Motor neuron (in vitro differentiated cells): Measurements from ENCODE around the gene TCAP. TPM values are rescaled to one million over a fixed set of nuclear protein-coding genes. Genes with fewer than 3 reads are reported as not detected.
A peak's percentile ranks its signal among the peaks of the same experiment; 100 is the strongest.

ENCODE experiments used
- ATAC-seq, 8 experiments: fragments of 200-7000 bp; cut with Tn5 transposase; replicated peaks in 6 of 8; 2 replicates each; pipeline ENCODE4 v1.8.0; 2021; ENCODE audit warnings: mild to moderate bottlenecking in 8 of 8, moderate library complexity in 8 of 8
- H3K27ac ChIP-seq, 2 donors: fragments of 250-450 bp; sonication (Bioruptor Pico); 2 replicates each; pipeline ENCODE4 v1.9.0; 2021; ENCODE audit warnings: antibody characterized with exemption in 2 of 2, mild to moderate bottlenecking in 2 of 2, moderate library complexity in 1 of 2
- H3K4me1 ChIP-seq, 2 donors: fragments of 250-450 bp; sonication (Bioruptor Pico); replicated peaks in 1 of 2; 2 replicates each; pipeline ENCODE4 v1.6.1; 2021; ENCODE audit warnings: antibody characterized with exemption in 2 of 2, mild to moderate bottlenecking in 2 of 2, moderate library complexity in 1 of 2
- H3K4me3 ChIP-seq, 5 donors: fragments of 250-450 bp; sonication (Bioruptor Pico); 2 replicates each; pipeline ENCODE4 v1.9.0; 2021; ENCODE audit warnings: antibody characterized with exemption in 5 of 5, mild to moderate bottlenecking in 5 of 5, moderate library complexity in 4 of 5
- WGBS, 10 experiments: fragments of 450-650 bp; shearing (Covaris generic); methylation state at CpG; one replicate each; pipeline ENCODE4 v1.0.0; 2022; 5-methylcytosine and 5-hydroxymethylcytosine counted together
- in situ Hi-C, 9 experiments: fragments of 400-800 bp; cut with MboI; loops; one replicate each; pipeline ENCODE4 v1.15.0; 2021; ENCODE audit warnings: low sequenced_read_pairs in 9 of 9, low pct_unique_long_range_greater_than_20kb in 2 of 9; ENCODE audit not compliant: unreplicated experiment in 9 of 9
- total RNA-seq, 8 experiments: library from RNA; unstranded; fragments of 300-600 nt; gene quantifications; 2 replicates each; pipeline versions ENCODE4 v1.2.3 to v1.2.4, GENCODE V29; 2022

Gene TCAP
- total RNA-seq, 8 experiments from 2014 or later = 0.27 to 2.8 (median 1.2) TPM

DNA sequence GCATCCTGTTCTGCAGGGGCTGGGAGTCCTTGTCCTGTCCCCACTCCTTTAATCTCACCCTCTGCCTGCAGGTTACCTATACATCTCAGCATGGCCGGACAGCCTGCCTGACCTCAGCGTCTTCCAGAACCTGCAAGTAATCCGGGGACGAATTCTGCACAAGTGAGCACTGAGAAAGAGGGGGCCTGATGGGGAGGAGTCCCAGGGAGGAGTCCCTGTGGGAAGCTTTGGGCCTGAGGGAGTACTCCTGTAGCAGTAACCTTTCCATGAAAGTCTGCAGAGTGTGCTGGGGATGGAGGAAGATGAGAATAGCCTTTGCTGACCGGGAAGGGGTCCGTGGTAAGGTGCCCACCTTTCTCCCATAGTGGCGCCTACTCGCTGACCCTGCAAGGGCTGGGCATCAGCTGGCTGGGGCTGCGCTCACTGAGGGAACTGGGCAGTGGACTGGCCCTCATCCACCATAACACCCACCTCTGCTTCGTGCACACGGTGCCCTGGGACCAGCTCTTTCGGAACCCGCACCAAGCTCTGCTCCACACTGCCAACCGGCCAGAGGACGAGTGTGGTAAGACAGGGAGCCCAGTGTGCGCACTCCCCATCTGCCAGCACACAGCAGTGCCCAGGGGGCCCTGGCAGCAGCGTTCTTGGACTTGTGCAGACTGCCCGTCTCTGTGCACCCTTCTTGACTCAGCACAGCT is 50.4 kb downstream of the TCAP start:
- WGBS, 10 experiments = 70 to 100% (median 90%) methylated on average over 1 to 6 of the region's 18 CpGs; no CpG with 5 or more reads in 4 of the 10 experiments
- in situ Hi-C loops = no loop called here
- peak in 1 of 8 experiments; percentile 12 for ATAC-seq
- Histone ChIP-seq H3K4me1 (no peaks in the 10 kb centered on the region), H3K4me3 (no peak overlapping the region), H3K27ac (no peak overlapping the region)

Other genes starting within 250 kb of the TCAP start
- gene MED1, start 214.1 kb upstream of the TCAP start, total RNA-seq = 10 to 100 TPM; 20.1 to 54.8 (median 28.2) TPM
- gene CDK12, start 203.9 kb upstream of the TCAP start, total RNA-seq = 10 to 100 TPM; 21.7 to 82.3 (median 32.2) TPM
- under 1 TPM; 0.05 to 1.00 (median 0.13) TPM for gene NEUROD2, start 57.4 kb upstream of the TCAP start, total RNA-seq
- 1 to 10 TPM in 4 of 8 experiments, under 1 TPM in 4; 0.38 to 7.8 (median 0.91) TPM for gene PPP1R1B, start 38.4 kb upstream of the TCAP start, total RNA-seq
- 10 to 100 TPM; 22.8 to 39.8 (median 29.6) TPM for gene STARD3, start 28.2 kb upstream of the TCAP start, total RNA-seq
- 1 to 10 TPM in 2 of 8 experiments, under 1 TPM in 4, not detected in 2; 0.27 to 1.1 (median 0.87) TPM for gene PNMT, start 3.1 kb downstream of the TCAP start, total RNA-seq
- 10 to 100 TPM in 4 of 8 experiments, 1 to 10 TPM in 4; 4.6 to 16.6 (median 8.1) TPM for gene PGAP3, start 22.7 kb downstream of the TCAP start, total RNA-seq
- gene ERBB2, start 34.7 kb downstream of the TCAP start, total RNA-seq = 10 to 100 TPM in 7 of 8 experiments, 1 to 10 TPM in 1; 7.0 to 54.7 (median 15.9) TPM
- gene MIEN1, start 65.2 kb downstream of the TCAP start, total RNA-seq = 10 to 100 TPM; 27.2 to 59.3 (median 40.5) TPM
- 1 to 10 TPM in 4 of 8 experiments, under 1 TPM in 1, not detected in 3; 0.83 to 2.6 (median 1.8) TPM for gene GRB7, start 72.6 kb downstream of the TCAP start, total RNA-seq
- gene IKZF3, start 199.0 kb downstream of the TCAP start, total RNA-seq = 1 to 10 TPM in 1 of 8 experiments, under 1 TPM in 6, not detected in 1; under 0.01 to 1.7 (median 0.19) TPM
- under 1 TPM in 1 of 8 experiments, not detected in 7; 0.14 TPM for gene ZPBP2, start 202.9 kb downstream of the TCAP start, total RNA-seq